K562 treated with DMSO at 1 percent for 48 hours (cell line): Measurements from ENCODE around the gene PEX19. TPM values are rescaled to one million over a fixed set of nuclear protein-coding genes. Genes with fewer than 3 reads are reported as not detected.

Experiments used
- total RNA-seq: library from RNA; unstranded; fragments of 300-600 nt; gene quantifications from 2 replicates; pipeline ENCODE4 v1.2.3, GENCODE V29; 2022; ENCODE audit warnings: low replicate concordance; ENCODE audit errors: extremely low read depth

Gene PEX19
- total RNA-seq = not detected in 2 replicates

GRCh38 chr1:160284782-160285344 is at the start of gene PEX19:
PEX19 (minus strand) TSS chr1:160285133; CDS start chr1:160285124, 9 bp downstream.

GRCh38 chr1:160261893-160262794 is 22.8 kb downstream of the PEX19 start, which contains the start of gene DCAF8:
DCAF8 (minus strand) TSS chr1:160262549; CDS start chr1:160244008, 18,541 bp downstream.

Other genes with a start within 250 kb of the PEX19 start
- gene KCNJ10, start 215.0 kb downstream of the PEX19 start, total RNA-seq = not detected in 2 replicates
- gene KCNJ9, start 203.6 kb downstream of the PEX19 start, total RNA-seq = not detected in 2 replicates
- not detected in 2 replicates for gene IGSF8, start 186.5 kb downstream of the PEX19 start, total RNA-seq
- not detected in 2 replicates for gene ATP1A2, start 169.4 kb downstream of the PEX19 start, total RNA-seq
- not detected in 2 replicates for gene ATP1A4, start 133.5 kb downstream of the PEX19 start, total RNA-seq
- not detected in 2 replicates for gene CASQ1, start 94.6 kb downstream of the PEX19 start, total RNA-seq
- not detected in 2 replicates for gene PEA15, start 79.7 kb downstream of the PEX19 start, total RNA-seq
- gene DCAF8, start 22.6 kb downstream of the PEX19 start, total RNA-seq = not detected in 2 replicates
- gene COPA, start 58.1 kb upstream of the PEX19 start, total RNA-seq = 244 TPM in 1 of 2 replicates, not detected in the other
- not detected in 2 replicates for gene NCSTN, start 58.2 kb upstream of the PEX19 start, total RNA-seq
- not detected in 2 replicates for gene NHLH1, start 81.9 kb upstream of the PEX19 start, total RNA-seq
- gene VANGL2, start 115.4 kb upstream of the PEX19 start, total RNA-seq = not detected in 2 replicates
- gene SLAMF6, start 238.1 kb upstream of the PEX19 start, total RNA-seq = not detected in 2 replicates